GM12875 (cell line): ENCODE results near the gene ZNF330.

Source experiments
- H3K4me3 ChIP-seq: one replicate; pipeline ENCODE4 v1.5.1; 2011; ENCODE audit warnings: low read depth, low read length, control low read depth
- TF ChIP-seq, protein P1 (sequence below): IDR thresholded peaks from 2 replicates; pipeline ENCODE4 v1.5.1; 2011; ENCODE audit warnings: low read depth, mild to moderate bottlenecking, control low read depth, inconsistent platforms, low read length, moderate library complexity, borderline replicate concordance; ENCODE audit not compliant: insufficient read depth

ZNF330 gene

GRCh38 chr4:141193516-141194034 lies 27.1 kb upstream of the ZNF330 start:
- TF ChIP-seq, protein P1, sequence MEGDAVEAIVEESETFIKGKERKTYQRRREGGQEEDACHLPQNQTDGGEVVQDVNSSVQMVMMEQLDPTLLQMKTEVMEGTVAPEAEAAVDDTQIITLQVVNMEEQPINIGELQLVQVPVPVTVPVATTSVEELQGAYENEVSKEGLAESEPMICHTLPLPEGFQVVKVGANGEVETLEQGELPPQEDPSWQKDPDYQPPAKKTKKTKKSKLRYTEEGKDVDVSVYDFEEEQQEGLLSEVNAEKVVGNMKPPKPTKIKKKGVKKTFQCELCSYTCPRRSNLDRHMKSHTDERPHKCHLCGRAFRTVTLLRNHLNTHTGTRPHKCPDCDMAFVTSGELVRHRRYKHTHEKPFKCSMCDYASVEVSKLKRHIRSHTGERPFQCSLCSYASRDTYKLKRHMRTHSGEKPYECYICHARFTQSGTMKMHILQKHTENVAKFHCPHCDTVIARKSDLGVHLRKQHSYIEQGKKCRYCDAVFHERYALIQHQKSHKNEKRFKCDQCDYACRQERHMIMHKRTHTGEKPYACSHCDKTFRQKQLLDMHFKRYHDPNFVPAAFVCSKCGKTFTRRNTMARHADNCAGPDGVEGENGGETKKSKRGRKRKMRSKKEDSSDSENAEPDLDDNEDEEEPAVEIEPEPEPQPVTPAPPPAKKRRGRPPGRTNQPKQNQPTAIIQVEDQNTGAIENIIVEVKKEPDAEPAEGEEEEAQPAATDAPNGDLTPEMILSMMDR: no peak
- no peak overlapping the region for H3K4me3 ChIP-seq

DNA sequence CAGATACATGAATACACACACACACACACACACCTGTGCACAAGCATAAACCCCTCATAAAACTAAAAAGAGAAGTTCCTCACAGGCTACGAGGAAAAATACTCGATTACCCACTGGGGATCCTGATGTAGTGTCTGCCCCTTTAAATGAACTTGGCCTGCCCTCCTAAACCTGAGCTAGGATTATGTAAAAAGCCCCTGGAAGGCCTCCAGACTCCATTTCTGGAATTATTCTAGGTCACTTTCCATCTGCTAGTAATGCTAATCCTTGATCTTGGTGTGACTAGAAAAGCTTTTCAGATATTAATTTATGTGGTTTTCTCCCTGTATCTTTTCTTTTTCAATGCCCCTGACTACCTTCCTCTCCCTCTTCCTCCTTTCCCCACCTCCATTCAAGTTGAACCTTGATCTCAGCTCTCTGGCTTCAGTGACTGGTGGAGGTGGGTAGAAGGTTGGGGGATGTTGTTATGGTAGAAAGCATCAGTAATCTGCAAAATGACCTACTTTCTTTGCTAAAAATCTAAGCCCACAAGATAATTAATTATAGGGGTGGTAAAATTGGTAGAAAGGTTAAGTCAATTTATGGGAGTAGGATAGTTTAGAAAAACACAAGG lies 25.5 kb upstream of the ZNF330 start:
- H3K4me3 ChIP-seq: no peak overlapping the region
- TF ChIP-seq, protein P1: no peak

DNA sequence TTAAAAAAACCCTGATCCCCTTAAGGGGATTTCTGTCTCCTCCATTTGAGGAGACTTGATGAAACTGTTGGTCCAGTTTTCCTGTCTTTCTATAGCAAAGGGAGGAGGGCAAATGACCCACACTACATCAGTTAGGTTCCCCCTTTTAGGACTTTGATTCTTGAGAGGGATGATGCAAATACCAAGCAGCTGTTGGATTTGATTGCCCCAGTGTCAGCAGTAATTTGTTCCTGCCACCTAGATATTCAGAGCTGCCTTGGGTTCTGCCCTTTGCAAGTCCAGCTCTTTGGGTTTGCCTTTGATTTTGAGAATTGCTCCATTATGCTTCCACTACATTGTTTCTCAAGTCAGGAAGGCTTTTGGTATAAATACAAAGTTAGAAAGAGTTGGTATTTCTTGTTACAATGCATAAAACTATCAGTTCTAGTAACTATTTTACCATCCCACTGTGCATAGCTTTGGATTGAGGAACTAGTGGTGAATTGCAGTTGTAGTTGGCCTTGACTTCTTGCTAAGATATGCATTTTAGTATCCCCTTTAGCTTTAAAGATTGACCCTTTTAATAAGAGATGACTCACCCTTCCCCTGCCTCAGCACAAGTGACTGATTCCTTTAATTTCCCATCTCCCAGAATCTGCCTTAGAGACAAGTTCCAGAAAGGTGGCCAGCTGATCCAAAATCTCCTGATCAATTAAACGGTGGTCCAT lies 24.3 kb upstream of the ZNF330 start:
- TF ChIP-seq, protein P1: no peak

DNA sequence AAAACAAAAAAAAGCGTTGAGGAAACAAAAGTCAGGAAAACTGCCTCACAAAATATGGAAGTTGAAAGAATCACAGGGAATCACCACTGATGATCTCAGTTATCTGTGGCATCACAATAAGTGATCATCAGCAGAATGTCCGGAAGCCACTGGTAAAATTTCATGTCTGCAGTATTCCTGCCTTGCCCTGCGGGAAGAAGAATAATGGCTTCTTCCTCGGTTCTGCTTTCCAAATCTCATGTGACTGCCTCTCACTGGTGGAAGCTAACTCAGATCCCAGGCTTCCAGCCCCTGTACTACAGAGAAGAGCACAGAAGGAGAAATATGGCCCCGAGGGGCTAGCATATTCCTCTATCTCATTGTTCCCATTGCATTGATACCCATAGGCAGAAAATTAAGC lies 12.7 kb upstream of the ZNF330 start:
- H3K4me3 ChIP-seq: no peak overlapping the region
- TF ChIP-seq, protein P1: no peak

More for the DNA sequence above, 24.3 kb upstream of the ZNF330 start:
- no peak overlapping the region for H3K4me3 ChIP-seq

DNA sequence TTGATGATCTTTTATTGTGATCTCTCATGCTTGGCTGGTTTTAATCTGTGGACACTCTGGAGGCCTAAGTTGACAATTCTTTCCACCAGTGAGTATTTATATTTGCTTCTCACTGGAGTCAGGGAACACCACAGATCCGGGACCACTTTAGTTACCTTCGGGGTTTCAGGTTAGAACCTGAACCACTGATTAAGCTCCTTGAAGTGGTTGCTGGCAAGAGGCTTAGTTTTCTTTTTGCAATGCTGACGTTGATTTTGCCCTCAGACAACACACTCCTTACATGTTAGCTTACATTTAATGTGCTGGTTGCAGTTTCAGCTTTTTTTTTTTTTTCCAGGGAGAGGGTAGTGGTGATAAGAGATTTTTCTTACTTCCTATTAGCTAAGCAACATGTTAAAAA lies 10.5 kb upstream of the ZNF330 start:
- TF ChIP-seq, protein P1: no peak
- no peak overlapping the region for H3K4me3 ChIP-seq

DNA sequence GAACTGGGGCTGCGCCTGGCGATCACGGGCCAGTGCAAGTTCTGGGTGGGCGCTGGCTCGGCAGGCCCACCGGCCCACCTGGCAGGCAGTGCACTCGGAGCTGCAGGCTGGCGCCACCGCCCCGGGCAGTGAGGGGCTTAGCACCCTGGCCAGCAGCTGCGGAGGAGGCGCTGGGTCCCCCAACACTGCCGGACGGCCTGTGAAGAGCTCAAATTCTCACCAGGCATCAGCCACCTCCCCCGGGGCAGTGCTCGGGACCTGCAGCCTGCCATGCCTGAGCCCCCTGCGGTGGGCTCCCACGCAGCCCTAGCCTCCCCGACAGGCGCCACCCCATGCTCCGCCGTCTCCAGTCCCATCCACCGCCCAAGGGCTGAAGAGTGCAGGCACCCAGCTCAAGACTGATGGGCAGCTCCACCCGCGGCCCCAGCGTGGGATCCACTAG lies 7.1 kb upstream of the ZNF330 start:
- TF ChIP-seq, protein P1: no peak
- no peak overlapping the region for H3K4me3 ChIP-seq

DNA sequence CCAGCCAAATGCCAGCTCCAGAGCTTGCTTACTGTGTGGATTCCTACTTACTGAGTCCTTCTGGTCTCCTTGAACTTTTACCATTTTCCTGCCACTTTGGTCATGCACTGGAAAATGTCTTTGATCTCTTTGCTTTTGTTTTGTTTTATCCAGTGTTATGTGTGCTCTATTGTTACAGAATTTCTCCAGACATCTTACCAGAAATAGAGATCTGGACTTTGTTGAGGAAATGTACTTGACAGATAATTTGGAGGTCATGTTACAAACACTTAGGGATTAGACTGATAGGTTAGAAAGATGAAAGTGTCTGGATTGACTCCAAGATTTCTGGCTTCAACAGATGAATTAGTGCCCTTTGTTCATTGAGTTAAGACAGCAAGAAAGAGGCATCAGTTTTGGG lies 5.7 kb upstream of the ZNF330 start:
- no peak overlapping the region for H3K4me3 ChIP-seq
- TF ChIP-seq, protein P1: no peak
